Fibroblast of peridontal ligament (primary cell): ENCODE results near the gene HK2.
A peak's percentile ranks its signal among the peaks of the same experiment; 100 is the strongest.

ENCODE experiments used
- DNase-seq: peaks from one replicate; pipeline ENCODE4 v3.0.0-alpha.2; 2010; ENCODE audit errors: extremely low read depth

The HK2 gene

GRCh38 chr2:74857215-74857614, 23.3 kb downstream of the HK2 start:
- no peak for DNase-seq

- DNase-seq = no peak
These were observed 23.8 kb downstream of the HK2 start for GRCh38 chr2:74857725-74858124.

- no peak for DNase-seq
These were observed 24.4 kb downstream of the HK2 start for GRCh38 chr2:74858281-74858680.

GRCh38 chr2:74860079-74860478, 26.2 kb downstream of the HK2 start:
- DNase-seq = no peak

- peak; percentile 47 for DNase-seq
These were observed 26.6 kb downstream of the HK2 start for GRCh38 chr2:74860521-74860920.

GRCh38 chr2:74861531-74861930, 27.6 kb downstream of the HK2 start:
- DNase-seq = no peak

- DNase-seq = no peak
These were observed 28.4 kb downstream of the HK2 start for GRCh38 chr2:74862020-74862964.

GRCh38 chr2:74863802-74864248, 29.9 kb downstream of the HK2 start:
- no peak for DNase-seq

- DNase-seq = peak; percentile 25
These were observed 31.1 kb downstream of the HK2 start for GRCh38 chr2:74864728-74865722.

GRCh38 chr2:74865770-74866674, 32.1 kb downstream of the HK2 start:
- no peak for DNase-seq

GRCh38 chr2:74867841-74868658, 34.1 kb downstream of the HK2 start:
- peak; percentile 31 for DNase-seq

- DNase-seq = no peak
These were observed 35.6 kb downstream of the HK2 start for GRCh38 chr2:74869517-74869916.

GRCh38 chr2:74870951-74871350, 37.0 kb downstream of the HK2 start:
- DNase-seq = no peak

GRCh38 chr2:74871414-74871813, 37.5 kb downstream of the HK2 start:
- DNase-seq = no peak

GRCh38 chr2:74872389-74872836, 38.5 kb downstream of the HK2 start:
- no peak for DNase-seq

- no peak for DNase-seq
These were observed 39.2 kb downstream of the HK2 start for GRCh38 chr2:74873012-74873665.

GRCh38 chr2:74873678-74874640, 40.0 kb downstream of the HK2 start:
- no peak for DNase-seq

- peak; percentile 77 for DNase-seq
These were observed 42.4 kb downstream of the HK2 start for GRCh38 chr2:74876081-74876886.
